Ureter (tissue), 1 donor: ENCODE results near the gene LZIC. TPM values are rescaled to one million over a fixed set of nuclear protein-coding genes. Genes with fewer than 3 reads are reported as not detected.
"Not testable (repeated sequence)": the region's sequence is repeated elsewhere in the genome, so short reads cannot be mapped to it uniquely, and the experiment has no call there.

Source experiments
- DNase-seq: peaks from one replicate; pipeline ENCODE4 v3.0.0-alpha.2; 2020; ENCODE audit warnings: low spot score
- total RNA-seq: library from RNA; stranded (reverse); gene quantifications from one replicate; pipeline ENCODE4 v1.2.4, GENCODE V29; 2023
- donor health status: DM: yes; HTN: yes; CAD: no.

Gene LZIC
- 27.5 TPM for total RNA-seq

GRCh38 chr1:9942939-9943788 is at the start of gene LZIC, which contains the start of gene NMNAT1:
Gene LZIC (minus strand): TSS chr1:9943391. CDS start chr1:9936619, 6,772 bp downstream.
Gene NMNAT1 (plus strand): TSS chr1:9943475. CDS start chr1:9972074, 28,599 bp downstream.
- DNase-seq, result peak; percentile 95

- DNase-seq, result no peak
These were observed 49.7 kb upstream of the LZIC start for GRCh38 chr1:9992910-9993309.

GRCh38 chr1:9990944-9991343 is 47.8 kb upstream of the LZIC start:
- no peak for DNase-seq

GRCh38 chr1:9989773-9990172 is 46.6 kb upstream of the LZIC start:
- no peak for DNase-seq

- DNase-seq, result no peak
These were observed 41.8 kb upstream of the LZIC start for GRCh38 chr1:9985001-9985400.

- no peak for DNase-seq
These were observed 41.1 kb upstream of the LZIC start for GRCh38 chr1:9984253-9984652.

GRCh38 chr1:9960706-9961562 is 17.7 kb upstream of the LZIC start:
- no peak for DNase-seq

GRCh38 chr1:9960011-9960410 is 16.8 kb upstream of the LZIC start:
- no peak for DNase-seq

- DNase-seq, result no peak
These were observed 14.5 kb upstream of the LZIC start for GRCh38 chr1:9957726-9958125.

- DNase-seq, result no peak
These were observed 3.1 kb upstream of the LZIC start for GRCh38 chr1:9946315-9946714.

GRCh38 chr1:9942399-9942938 is 722 bp downstream of the LZIC start:
- no peak for DNase-seq

GRCh38 chr1:9929431-9930385 is 13.5 kb downstream of the LZIC start:
- DNase-seq, result no peak

GRCh38 chr1:9927259-9927658 is 15.9 kb downstream of the LZIC start:
- DNase-seq, result no peak

- DNase-seq, result no peak
These were observed 20.8 kb downstream of the LZIC start for GRCh38 chr1:9922342-9922741.

GRCh38 chr1:9920606-9921005 is 22.6 kb downstream of the LZIC start:
- no peak for DNase-seq

GRCh38 chr1:9917901-9918300 is 25.3 kb downstream of the LZIC start:
- no peak for DNase-seq

GRCh38 chr1:9917495-9917894 is 25.7 kb downstream of the LZIC start:
- not testable (repeated sequence) for DNase-seq

- no peak for DNase-seq
These were observed 26.7 kb downstream of the LZIC start for GRCh38 chr1:9916452-9916851.

- no peak for DNase-seq
These were observed 28.6 kb downstream of the LZIC start for GRCh38 chr1:9914610-9914937.

GRCh38 chr1:9912264-9912936 is 30.8 kb downstream of the LZIC start:
- DNase-seq, result no peak
